SK-N-DZ (cell line): ENCODE results near the gene RSPRY1.
A peak's percentile ranks its signal among the peaks of the same experiment; 100 is the strongest.
"Not testable (repeated sequence)": the region's sequence is repeated elsewhere in the genome, so short reads cannot be mapped to it uniquely, and the experiment has no call there.

ENCODE experiments used
- DNase-seq: peaks from one replicate; pipeline ENCODE4 v3.0.0-alpha.2; 2015; ENCODE audit warnings: low spot score

RSPRY1 gene

GRCh38 chr16:57255686-57256415 is 69.7 kb downstream of the RSPRY1 start:
- DNase-seq, result no peak

- no peak for DNase-seq
Observed at GRCh38 chr16:57256601-57257395, 70.7 kb downstream of the RSPRY1 start.

- DNase-seq, result no peak
Observed at GRCh38 chr16:57257455-57258070, 71.4 kb downstream of the RSPRY1 start.

- DNase-seq, result no peak
Observed at GRCh38 chr16:57258226-57258909, 72.2 kb downstream of the RSPRY1 start.

- DNase-seq, result no peak
Observed at GRCh38 chr16:57258910-57259475, 72.9 kb downstream of the RSPRY1 start.

DNA sequence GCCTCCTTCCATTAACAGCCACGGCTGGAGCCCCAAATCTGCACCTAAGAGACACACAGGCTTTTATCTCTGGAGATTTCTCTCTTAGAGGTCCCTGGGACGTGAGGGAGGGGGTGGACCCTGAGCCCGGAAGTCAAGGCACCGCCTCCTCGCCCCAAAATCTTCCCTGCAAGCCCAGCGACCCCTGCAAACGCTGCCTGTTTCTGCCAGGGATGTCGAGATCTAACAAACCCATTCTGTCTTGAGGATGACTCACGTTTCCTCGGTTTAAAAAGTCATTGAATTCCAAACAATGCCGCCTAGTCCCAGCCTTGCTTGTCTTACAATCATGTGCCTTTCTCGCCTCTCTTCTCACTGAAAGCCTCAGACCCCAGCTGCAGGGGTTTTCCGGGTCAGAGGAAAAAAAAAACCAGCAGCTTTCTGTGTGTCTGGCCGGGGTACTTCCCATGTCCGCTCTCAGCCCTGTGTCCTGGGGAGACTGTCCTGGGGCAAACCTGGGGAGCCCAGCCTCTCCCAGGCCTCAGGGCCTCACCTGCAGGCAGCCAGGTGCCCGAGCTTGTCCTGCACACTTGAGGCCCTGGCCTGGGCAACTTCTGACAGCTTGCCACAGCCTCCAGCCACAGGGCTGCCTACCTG is 74.3 kb downstream of the RSPRY1 start:
- DNase-seq, result no peak

DNA sequence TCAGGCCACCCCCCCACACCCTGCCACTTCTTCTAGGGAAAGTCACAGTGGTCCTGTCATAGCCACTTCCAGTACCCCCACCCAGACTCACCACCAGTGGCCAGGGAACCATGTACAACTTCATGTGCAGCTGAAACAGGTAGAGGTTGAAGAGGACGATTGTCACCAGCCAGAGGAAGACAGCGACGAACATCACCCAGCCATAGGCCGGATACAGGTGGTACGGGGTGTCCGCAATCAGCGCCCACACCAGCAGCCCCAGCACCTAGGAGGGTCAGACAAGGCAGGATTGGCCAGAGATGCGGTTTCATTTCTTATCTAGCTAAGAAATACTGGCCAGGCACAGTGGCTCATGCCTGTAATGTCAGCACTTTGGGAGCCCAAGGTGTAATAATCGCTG is 75.7 kb downstream of the RSPRY1 start:
- no peak for DNase-seq

DNA sequence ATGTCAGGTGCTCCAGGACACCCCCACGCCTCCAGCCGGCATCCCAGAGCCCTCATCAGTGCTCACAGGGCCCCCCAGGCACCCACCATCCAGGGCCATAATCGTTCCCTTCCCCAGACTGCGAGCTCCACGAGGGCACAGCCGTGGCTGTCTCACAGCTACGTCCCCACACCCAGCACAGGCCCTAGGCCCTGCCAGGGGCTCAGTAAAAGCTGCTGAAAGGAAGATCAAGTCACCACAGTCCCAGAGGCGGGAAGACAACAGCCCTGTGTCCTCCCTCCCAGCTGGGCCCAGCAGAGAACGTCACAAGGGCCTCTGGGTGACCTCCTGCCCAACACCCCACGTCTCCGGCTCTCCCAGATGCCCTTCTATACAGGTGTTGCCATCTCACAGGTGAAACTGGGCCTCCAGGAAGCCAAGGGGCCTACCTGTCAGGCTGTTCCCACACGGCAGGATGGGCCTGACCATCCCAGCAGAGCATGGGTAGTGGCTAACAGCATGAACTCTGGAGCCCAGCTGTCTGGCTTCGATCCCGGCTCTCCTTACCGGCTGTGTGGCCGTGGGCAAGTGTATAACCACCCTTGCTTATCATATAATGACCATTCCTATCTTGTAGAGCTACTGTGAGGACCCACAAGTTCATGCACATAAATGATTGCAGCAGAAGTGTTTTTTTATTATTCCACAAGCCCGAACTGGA is 76.9 kb downstream of the RSPRY1 start:
- peak; percentile 44 for DNase-seq

- DNase-seq, result peak; percentile 37
Observed at GRCh38 chr16:57263541-57264351, 77.6 kb downstream of the RSPRY1 start.

DNA sequence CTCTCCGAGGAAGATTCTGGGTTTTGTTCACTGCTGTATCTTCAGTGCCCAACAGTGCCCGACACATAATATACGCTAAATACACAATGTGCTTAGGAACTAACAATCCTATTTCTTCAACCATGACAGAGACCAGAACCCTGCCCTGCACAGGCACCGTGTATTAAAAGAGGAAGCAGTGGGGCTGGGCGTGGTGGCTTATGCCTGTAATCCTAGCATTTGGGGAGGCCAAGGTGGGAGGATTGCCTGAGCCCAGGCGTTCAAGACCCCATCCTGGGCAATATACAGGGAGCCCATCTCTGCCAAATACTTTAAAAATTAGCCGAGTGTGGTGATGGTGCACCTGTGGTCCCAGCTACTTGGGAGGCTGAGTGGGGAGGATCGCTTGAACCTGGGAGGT is 78.3 kb downstream of the RSPRY1 start:
- DNase-seq, result no peak

- DNase-seq, result no peak
Observed at GRCh38 chr16:57264950-57265371, 78.8 kb downstream of the RSPRY1 start.

- peak; percentile 55 for DNase-seq
Observed at GRCh38 chr16:57265850-57266530, 79.9 kb downstream of the RSPRY1 start.

- DNase-seq, result no peak
Observed at GRCh38 chr16:57266531-57267260, 80.6 kb downstream of the RSPRY1 start.

DNA sequence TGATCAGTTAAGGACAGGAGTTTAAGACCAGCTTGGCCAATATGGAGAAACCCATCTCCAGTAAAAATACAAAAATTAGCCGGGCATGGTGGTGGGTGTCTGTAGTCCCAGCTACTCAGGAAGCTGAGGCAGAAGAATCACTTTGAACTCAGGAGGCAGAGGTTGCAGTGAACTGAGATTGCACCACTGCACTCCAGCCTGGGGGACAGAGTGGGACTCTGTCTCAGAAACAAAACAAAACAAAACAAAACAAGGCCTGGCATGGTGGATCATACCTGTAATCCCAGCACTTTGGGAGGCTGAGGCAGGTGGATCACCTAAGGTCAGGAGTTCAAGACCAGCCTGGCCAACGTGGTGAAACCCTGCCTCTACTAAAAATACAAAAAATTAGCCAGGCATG is 81.2 kb downstream of the RSPRY1 start:
- not testable (repeated sequence) for DNase-seq

- peak; percentile 40 for DNase-seq
Observed at GRCh38 chr16:57268804-57269800, 83.0 kb downstream of the RSPRY1 start.

DNA sequence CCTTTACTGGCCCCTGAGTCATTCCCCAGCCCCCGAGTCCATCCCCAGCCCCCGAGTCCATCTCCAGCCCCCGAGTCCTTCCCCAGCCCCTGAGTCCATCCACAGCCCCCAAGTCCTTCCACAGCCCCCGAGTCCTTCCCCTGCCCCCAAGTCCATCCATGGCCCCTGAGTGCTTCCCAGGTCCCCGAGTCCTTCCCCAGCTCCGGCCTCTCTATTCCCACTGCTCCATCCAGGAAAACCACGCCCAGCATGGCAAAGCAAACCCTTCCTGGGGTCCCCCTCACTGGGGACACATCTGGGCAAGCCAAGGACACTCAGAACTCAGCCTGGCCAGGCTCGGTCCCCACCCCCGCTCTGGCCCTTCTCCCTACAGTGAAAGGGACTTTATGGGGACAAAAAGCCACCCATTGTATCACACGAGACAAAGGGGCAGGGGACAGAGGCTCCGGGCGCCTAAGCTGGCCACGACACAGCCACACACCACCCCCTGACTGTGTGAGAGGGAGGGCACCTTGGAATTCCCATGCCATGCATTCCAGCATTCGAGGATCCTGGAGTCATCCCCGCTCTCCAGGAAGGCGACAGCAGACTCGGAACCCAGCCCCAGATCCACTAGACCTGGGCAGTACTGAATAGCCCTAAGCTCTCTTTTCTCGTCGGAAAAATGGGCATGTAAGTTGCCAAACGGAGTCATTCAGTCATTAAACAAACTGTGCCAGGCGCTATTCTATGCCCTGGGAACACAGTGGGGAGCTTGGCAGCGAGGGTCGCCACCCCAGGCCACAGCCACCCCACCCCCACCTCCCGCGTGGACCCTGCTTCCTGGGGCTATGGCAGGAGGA is 84.3 kb downstream of the RSPRY1 start:
- no peak for DNase-seq
